ENCODE data around the gene OXGR1. TPM values are rescaled to one million over a fixed set of nuclear protein-coding genes. Genes with fewer than 3 reads are reported as not detected.

The OXGR1 gene
- total RNA-seq, 1 experiment from 2014 or later, result not detected

GRCh38 chr13:97012251-97013048, 18.2 kb upstream of the OXGR1 start:
- ATAC-seq, result no peak
- Histone ChIP-seq H3K27me3 (ENCODE audit: control insufficient read depth, insufficient read depth, low read length) (no peaks in the 10 kb centered on the region), H3K36me3 (ENCODE audit: control insufficient read depth, insufficient read depth, low read length) (no peaks in the 10 kb centered on the region), H3K9me3 (ENCODE audit: control insufficient read depth, insufficient read depth, low read depth, low read length) (no peaks in the 10 kb centered on the region), H3K4me3 (ENCODE audit: low read depth in 2 of 2, low read length in 2 of 2) (no peak overlapping the region), H3K4me1 (ENCODE audit: control insufficient read depth, insufficient read depth, low read length) (no peaks in the 10 kb centered on the region), H3K27ac (ENCODE audit: low read length) (no peak overlapping the region)
- no TSS peak for BruUV-seq (replicated peaks)
- CTCF ChIA-PET, result no interaction called here
- POLR2A ChIA-PET, result no interaction called here
- intact Hi-C loops (cut with micrococcal nuclease; ENCODE audit: unreplicated experiment) (loop anchor here (10.0 kb wide), 1 partner anchor 332 kb away; no protein-coding TSS in a partner anchor), in situ Hi-C loops (cut with HindIII; ENCODE audit: low pct_unique_long_range_greater_than_20kb, low sequenced_read_pairs) (no loop called here)
- TF ChIP-seq CTCF (IDR thresholded peaks at IDR 0.05) (no peak), TCF7L2 (IDR thresholded peaks at IDR 0.05; ENCODE audit: low read depth, low read length) (no peak), POLR2AphosphoS5 (IDR thresholded peaks at IDR 0.05; ENCODE audit: low read depth, low read length) (no peak), SIN3A (IDR thresholded peaks at IDR 0.05; ENCODE audit: borderline replicate concordance, insufficient read depth, low read depth, low read length) (no peak)
- TF ChIP-seq, protein P1, sequence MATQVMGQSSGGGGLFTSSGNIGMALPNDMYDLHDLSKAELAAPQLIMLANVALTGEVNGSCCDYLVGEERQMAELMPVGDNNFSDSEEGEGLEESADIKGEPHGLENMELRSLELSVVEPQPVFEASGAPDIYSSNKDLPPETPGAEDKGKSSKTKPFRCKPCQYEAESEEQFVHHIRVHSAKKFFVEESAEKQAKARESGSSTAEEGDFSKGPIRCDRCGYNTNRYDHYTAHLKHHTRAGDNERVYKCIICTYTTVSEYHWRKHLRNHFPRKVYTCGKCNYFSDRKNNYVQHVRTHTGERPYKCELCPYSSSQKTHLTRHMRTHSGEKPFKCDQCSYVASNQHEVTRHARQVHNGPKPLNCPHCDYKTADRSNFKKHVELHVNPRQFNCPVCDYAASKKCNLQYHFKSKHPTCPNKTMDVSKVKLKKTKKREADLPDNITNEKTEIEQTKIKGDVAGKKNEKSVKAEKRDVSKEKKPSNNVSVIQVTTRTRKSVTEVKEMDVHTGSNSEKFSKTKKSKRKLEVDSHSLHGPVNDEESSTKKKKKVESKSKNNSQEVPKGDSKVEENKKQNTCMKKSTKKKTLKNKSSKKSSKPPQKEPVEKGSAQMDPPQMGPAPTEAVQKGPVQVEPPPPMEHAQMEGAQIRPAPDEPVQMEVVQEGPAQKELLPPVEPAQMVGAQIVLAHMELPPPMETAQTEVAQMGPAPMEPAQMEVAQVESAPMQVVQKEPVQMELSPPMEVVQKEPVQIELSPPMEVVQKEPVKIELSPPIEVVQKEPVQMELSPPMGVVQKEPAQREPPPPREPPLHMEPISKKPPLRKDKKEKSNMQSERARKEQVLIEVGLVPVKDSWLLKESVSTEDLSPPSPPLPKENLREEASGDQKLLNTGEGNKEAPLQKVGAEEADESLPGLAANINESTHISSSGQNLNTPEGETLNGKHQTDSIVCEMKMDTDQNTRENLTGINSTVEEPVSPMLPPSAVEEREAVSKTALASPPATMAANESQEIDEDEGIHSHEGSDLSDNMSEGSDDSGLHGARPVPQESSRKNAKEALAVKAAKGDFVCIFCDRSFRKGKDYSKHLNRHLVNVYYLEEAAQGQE (IDR thresholded peaks at IDR 0.05; ENCODE audit: insufficient read depth in 1 of 2, low read depth in 2 of 2, low read length in 1 of 2), result no peak
- no peak for DNase-seq (ENCODE audit: low read depth, low spot score)

DNA sequence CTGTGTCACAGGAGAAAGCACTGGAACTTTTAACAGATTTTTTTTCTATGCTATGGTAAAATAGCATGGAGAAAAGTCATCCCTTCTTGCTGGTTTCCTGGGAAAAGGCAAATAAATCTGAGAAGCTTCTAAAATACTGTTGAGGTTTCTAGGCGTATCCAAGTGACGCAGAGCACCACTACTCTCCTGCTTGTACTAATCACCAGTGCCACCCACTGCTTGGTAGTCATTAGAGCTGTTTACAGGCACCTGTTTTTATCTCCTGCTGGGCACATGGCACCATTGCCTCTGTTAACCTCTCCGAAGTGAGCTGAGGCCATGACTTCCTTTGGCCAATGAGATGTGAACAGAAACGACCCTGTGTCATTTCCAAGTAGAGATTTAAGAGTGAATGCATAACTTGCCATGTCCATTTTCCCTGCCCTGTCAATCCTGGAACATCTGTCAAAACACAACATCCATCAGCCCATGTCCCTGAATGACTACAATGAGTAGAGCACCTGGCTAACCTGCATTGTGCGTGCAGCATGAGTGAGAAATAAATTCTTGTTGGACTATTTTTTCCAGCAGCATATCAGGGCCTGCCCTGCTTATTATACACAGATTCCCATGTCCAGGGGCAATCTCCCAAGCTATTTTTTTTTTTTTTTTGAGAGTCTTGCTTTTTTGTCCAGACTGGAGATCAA, 17.3 kb upstream of the OXGR1 start:
- ChIA-PET CTCF (no interaction called here), POLR2A (no interaction called here)
- Histone ChIP-seq H3K4me3 (ENCODE audit: low read depth in 2 of 2, low read length in 2 of 2) (no peak overlapping the region), H3K27me3 (ENCODE audit: control insufficient read depth, insufficient read depth, low read length) (no peaks in the 10 kb centered on the region), H3K27ac (ENCODE audit: low read length) (no peak overlapping the region), H3K36me3 (ENCODE audit: control insufficient read depth, insufficient read depth, low read length) (no peaks in the 10 kb centered on the region), H3K9me3 (ENCODE audit: control insufficient read depth, insufficient read depth, low read depth, low read length) (no peaks in the 10 kb centered on the region), H3K4me1 (ENCODE audit: control insufficient read depth, insufficient read depth, low read length) (no peaks in the 10 kb centered on the region)
- ATAC-seq, result no peak
- BruUV-seq (replicated peaks), result no TSS peak
- intact Hi-C loops (cut with micrococcal nuclease; ENCODE audit: unreplicated experiment), result loop anchor here (10.0 kb wide), 1 partner anchor 333 kb away; no protein-coding TSS in a partner anchor
- in situ Hi-C loops (cut with HindIII; ENCODE audit: low pct_unique_long_range_greater_than_20kb, low sequenced_read_pairs), result no loop called here
- DNase-seq (ENCODE audit: low read depth, low spot score), result no peak
- TF ChIP-seq, protein P1 (IDR thresholded peaks at IDR 0.05; ENCODE audit: insufficient read depth in 1 of 2, low read depth in 2 of 2, low read length in 1 of 2), result no peak
- TF ChIP-seq SIN3A (IDR thresholded peaks at IDR 0.05; ENCODE audit: borderline replicate concordance, insufficient read depth, low read depth, low read length) (no peak), TCF7L2 (IDR thresholded peaks at IDR 0.05; ENCODE audit: low read depth, low read length) (no peak), CTCF (IDR thresholded peaks at IDR 0.05) (no peak), POLR2AphosphoS5 (IDR thresholded peaks at IDR 0.05; ENCODE audit: low read depth, low read length) (no peak)

Measured in Panc1 (cell line).